Breast epithelium (tissue), 3 donors: ENCODE results near the gene BNC2.

Experiments
- POLR2A ChIP-seq: fragments of 450-650 bp; IDR thresholded peaks from one replicate; pipeline ENCODE4 v1.6.1; 2016; ENCODE audit warnings: antibody characterized with exemption, mild to moderate bottlenecking, moderate library complexity
- POLR2AphosphoS5 ChIP-seq, 3 donors: sonication (generic); formaldehyde crosslinking; IDR thresholded peaks; one replicate each; pipeline ENCODE4 v1.6.1; 2017; ENCODE audit warnings: antibody characterized with exemption in 3 of 3
- TF ChIP-seq, protein P1 (sequence below), 3 donors: fragments of 450-650 bp; IDR thresholded peaks; one replicate each; pipeline ENCODE4 v1.5.1; 2016 to 2017; ENCODE audit warnings: antibody characterized with exemption in 3 of 3, mild to moderate bottlenecking in 3 of 3, moderate library complexity in 3 of 3

DNA sequence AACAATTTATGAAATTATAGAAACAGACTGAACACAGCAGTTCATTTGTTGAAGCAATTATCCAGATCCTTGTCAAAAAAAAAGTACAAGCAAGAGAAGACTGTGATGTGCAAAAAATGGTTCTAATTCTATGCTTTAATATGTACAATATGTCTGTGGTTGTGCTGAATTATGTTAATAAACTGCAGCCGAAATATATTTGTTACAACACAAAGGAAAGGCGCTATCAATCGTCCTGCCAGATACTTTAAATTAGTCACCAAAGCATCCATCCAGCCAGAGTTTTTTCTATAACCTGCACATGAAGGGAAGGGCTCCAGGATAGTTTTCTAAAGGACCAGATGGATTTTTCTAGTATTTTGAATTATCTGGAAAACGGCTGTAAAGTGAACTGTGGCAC is 259.5 kb downstream of the BNC2 start:
- no peak for TF ChIP-seq POLR2AphosphoS5 (IDR thresholded peaks at IDR 0.05)
- TF ChIP-seq, protein P1, sequence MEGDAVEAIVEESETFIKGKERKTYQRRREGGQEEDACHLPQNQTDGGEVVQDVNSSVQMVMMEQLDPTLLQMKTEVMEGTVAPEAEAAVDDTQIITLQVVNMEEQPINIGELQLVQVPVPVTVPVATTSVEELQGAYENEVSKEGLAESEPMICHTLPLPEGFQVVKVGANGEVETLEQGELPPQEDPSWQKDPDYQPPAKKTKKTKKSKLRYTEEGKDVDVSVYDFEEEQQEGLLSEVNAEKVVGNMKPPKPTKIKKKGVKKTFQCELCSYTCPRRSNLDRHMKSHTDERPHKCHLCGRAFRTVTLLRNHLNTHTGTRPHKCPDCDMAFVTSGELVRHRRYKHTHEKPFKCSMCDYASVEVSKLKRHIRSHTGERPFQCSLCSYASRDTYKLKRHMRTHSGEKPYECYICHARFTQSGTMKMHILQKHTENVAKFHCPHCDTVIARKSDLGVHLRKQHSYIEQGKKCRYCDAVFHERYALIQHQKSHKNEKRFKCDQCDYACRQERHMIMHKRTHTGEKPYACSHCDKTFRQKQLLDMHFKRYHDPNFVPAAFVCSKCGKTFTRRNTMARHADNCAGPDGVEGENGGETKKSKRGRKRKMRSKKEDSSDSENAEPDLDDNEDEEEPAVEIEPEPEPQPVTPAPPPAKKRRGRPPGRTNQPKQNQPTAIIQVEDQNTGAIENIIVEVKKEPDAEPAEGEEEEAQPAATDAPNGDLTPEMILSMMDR (IDR thresholded peaks at IDR 0.05) = no peak
- no peak for TF ChIP-seq POLR2A
